ENCODE results near the gene CREM.

CREM gene

DNA sequence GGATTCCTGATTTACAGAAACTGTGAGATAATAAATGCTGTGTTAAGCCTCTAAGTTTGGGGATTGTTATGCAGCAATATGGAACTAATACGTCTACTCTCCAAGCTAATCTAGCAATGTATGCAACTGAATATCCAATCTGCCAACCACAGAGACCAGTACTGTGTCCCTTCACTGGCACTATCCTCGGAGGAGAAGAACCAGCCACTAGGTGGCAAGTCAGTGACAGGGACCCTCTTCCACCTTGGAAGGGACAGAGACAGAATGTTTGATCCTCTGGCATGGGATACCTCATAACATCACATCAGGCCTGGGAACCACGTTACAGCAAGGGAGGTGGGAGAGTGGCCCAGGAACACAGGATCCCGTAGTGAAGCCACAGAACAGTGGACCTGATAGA, 96.4 kb downstream of the CREM start:
- DNase-seq: no peak

DNA sequence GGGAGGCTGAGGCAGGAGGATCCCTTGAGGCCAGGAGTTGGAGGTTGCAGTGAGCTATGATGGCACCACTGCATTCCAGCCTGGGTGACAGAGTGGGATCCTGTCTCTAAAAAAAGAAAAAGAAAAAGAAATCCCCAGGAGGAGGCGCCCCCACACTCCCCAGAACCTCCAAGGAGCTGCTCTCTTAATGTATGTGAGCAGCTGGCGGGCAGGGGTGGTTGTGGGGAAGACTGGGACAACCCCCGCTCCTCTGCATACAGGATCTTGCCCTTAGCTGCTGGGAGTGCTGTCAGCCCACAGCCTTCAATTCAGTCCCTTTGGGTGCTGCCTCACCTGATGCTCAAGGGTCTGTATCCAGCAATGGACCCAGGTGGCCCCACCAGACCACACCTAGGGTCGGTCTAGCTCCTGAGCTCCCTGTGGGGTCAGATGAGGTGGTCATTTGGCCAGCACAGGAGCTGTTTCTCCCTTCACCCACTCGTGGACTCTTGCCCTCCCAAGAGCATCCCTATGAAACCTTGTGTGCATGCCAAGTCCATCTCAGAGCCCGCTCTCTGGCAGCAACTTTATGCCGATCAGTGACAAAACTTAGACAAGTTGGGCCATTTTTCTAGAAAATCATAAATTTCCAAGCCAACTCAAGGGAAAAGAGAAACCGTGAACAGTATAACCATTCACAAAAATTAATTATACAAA, 97.5 kb downstream of the CREM start:
- no peak for DNase-seq

DNA sequence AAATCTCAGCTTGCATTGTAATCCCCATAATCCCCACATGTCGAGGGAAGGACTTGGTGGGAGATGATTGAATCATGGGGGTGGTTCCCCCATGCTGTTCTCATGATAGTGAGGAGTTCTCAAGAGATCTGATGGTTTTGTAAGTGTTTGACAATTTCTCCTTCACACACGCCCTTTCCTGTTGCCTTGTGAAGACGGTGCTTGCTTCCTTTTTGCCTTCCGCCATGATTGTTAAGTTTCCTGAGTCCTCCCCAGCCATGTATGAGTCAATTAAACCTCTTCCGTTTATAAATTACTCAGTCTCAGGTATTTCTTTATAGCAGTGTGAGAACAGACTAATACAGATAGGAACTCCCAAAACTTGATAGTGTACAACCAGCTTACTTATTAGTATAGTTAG, 98.6 kb downstream of the CREM start:
- DNase-seq: no peak

GRCh38 chr10:35226507-35226906, 99.9 kb downstream of the CREM start:
- DNase-seq: no peak

DNA sequence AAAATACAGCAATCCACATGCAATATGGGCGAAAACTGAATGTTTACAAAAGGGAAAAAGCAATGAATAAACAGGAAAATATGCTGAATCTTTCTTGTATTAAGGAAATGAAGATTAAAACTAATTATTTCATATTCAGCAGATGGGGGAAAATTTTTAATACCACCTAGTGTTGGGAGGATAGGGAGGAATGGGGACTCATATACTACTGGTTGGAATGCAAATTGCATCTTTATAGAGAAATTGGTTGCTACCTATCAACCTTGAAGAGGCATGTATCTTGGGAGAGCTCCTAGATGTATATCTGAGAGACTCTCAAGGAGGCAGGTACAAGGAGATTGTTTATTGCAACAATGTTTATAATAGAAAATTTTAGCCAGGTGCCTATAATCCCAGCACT, 101.4 kb downstream of the CREM start:
- DNase-seq: no peak

GRCh38 chr10:35231646-35232045, 105.0 kb downstream of the CREM start:
- DNase-seq: no peak

GRCh38 chr10:35232527-35232926, 105.9 kb downstream of the CREM start:
- DNase-seq: no peak

- DNase-seq: no peak
These were observed 107.4 kb downstream of the CREM start for GRCh38 chr10:35234073-35234472.

- DNase-seq: no peak
These were observed 110.1 kb downstream of the CREM start for GRCh38 chr10:35236739-35237138.

GRCh38 chr10:35237766-35238512, 111.3 kb downstream of the CREM start:
- no peak for DNase-seq

- no peak for DNase-seq
These were observed 117.9 kb downstream of the CREM start for GRCh38 chr10:35244549-35244948.

DNA sequence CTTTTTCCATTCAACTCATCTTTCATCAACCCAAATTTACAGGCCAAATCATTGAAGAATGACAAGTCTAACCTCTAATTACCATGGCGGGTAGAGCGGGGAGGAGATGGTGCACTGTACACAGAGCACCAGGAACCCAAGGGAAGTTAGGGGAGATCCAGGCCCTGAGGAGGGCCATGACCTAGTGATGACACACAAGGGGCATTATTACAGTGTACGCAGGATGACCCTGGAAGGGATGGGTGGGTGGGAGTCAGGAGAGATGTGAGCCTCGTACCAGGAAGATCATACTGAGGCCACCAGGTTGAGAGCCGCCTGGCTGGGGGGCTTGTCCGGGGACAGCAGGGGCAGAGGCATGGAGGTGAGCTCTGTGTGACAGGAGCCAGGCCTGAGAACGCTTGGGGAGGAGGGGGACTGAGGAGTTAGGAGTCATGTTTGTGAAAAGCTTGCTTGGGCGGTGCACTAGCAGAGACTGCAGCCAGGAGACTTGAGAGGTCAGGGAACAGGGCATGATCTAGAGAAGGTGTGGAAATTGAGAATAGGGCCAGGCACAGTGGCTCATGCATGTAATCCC, 120.2 kb downstream of the CREM start:
- DNase-seq: no peak

GRCh38 chr10:35251373-35252100, 124.9 kb downstream of the CREM start:
- DNase-seq: no peak

GRCh38 chr10:35257057-35257983, 130.7 kb downstream of the CREM start:
- no peak for DNase-seq

GRCh38 chr10:35259769-35260397, 133.2 kb downstream of the CREM start:
- no peak for DNase-seq

DNA sequence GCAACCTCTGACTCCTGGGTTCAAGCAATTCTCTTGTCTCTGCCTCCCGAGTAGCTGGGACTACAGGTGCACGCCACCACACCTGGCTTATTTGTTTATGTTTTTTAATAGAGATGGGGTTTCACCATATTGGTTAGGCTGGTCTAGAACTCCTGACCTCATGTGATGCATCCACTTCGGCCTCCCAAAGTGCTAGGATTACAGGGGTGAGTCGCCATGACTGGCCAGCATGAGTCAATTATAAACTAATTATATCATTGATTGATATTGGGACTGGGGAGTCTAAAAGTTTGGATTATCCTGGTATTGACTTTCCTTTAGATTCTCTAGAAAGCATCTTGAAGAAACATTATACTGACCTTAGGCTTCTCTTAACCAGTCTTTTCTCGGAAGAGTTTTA, 135.8 kb downstream of the CREM start:
- DNase-seq: no peak

Measured in activated CD4-positive, alpha-beta T cell treated with anti-CD3 and anti-CD28 coated beads, Interleukin-2, amount 50 U/mL, for 48 hours (primary cell).